Measurements from ENCODE around the gene C2orf72.
"Not testable (repeated sequence)": the region's sequence is repeated elsewhere in the genome, so short reads cannot be mapped to it uniquely, and the experiment has no call there.

Gene C2orf72

GRCh38 chr2:231015478-231015877, 21.8 kb upstream of the C2orf72 start:
- no peak for DNase-seq (ENCODE audit: low read depth in 3 of 3)

- no peak for DNase-seq (ENCODE audit: low read depth in 3 of 3)
Measured at GRCh38 chr2:231015926-231016325, 21.4 kb upstream of the C2orf72 start.

GRCh38 chr2:231016566-231017230, 20.6 kb upstream of the C2orf72 start:
- DNase-seq (ENCODE audit: low read depth in 3 of 3), result no peak

GRCh38 chr2:231017231-231017598, 20.1 kb upstream of the C2orf72 start:
- DNase-seq (ENCODE audit: low read depth in 3 of 3), result no peak

GRCh38 chr2:231018184-231018583, 19.1 kb upstream of the C2orf72 start:
- no peak for DNase-seq (ENCODE audit: low read depth in 3 of 3)

GRCh38 chr2:231025059-231025458, 12.3 kb upstream of the C2orf72 start:
- not testable (repeated sequence) for DNase-seq (ENCODE audit: low read depth in 3 of 3)

- DNase-seq (ENCODE audit: low read depth in 3 of 3), result no peak
Measured at GRCh38 chr2:231028889-231029288, 8.4 kb upstream of the C2orf72 start.

- DNase-seq (ENCODE audit: low read depth in 3 of 3), result no peak
Measured at GRCh38 chr2:231029563-231029962, 7.8 kb upstream of the C2orf72 start.

- no peak for DNase-seq (ENCODE audit: low read depth in 3 of 3)
Measured at GRCh38 chr2:231030725-231031124, 6.6 kb upstream of the C2orf72 start.

GRCh38 chr2:231032575-231033140, 4.7 kb upstream of the C2orf72 start:
- DNase-seq (ENCODE audit: low read depth in 3 of 3), result no peak

- DNase-seq (ENCODE audit: low read depth in 3 of 3), result no peak
Measured at GRCh38 chr2:231033147-231034132, 3.9 kb upstream of the C2orf72 start.

GRCh38 chr2:231034291-231034882, 2.9 kb upstream of the C2orf72 start:
- DNase-seq (ENCODE audit: low read depth in 3 of 3), result no peak

GRCh38 chr2:231036131-231036530, 1.2 kb upstream of the C2orf72 start:
- no peak for DNase-seq (ENCODE audit: low read depth in 3 of 3)

- no peak for DNase-seq (ENCODE audit: low read depth in 3 of 3)
Measured at GRCh38 chr2:231036578-231037106, 681 bp upstream of the C2orf72 start.

- no peak for DNase-seq (ENCODE audit: low read depth in 3 of 3)
Measured at GRCh38 chr2:231037731-231038482, 584 bp downstream of the C2orf72 start.

- DNase-seq (ENCODE audit: low read depth in 3 of 3), result no peak
Measured at GRCh38 chr2:231038483-231039293, 1.4 kb downstream of the C2orf72 start.

GRCh38 chr2:231039294-231039664, 2.0 kb downstream of the C2orf72 start:
- no peak for DNase-seq (ENCODE audit: low read depth in 3 of 3)

GRCh38 chr2:231039821-231040364, 2.6 kb downstream of the C2orf72 start:
- no peak for DNase-seq (ENCODE audit: low read depth in 3 of 3)

- no peak for DNase-seq (ENCODE audit: low read depth in 3 of 3)
Measured at GRCh38 chr2:231041061-231041689, 3.9 kb downstream of the C2orf72 start.

- no peak for DNase-seq (ENCODE audit: low read depth in 3 of 3)
Measured at GRCh38 chr2:231043796-231044195, 6.5 kb downstream of the C2orf72 start.

Data from stimulated activated CD4-positive, alpha-beta T cell treated with anti-CD3 and anti-CD28 coated beads, TNF-alpha, amount 100 ng/mL, for 24 hours (primary cell).